Cardiac muscle cell (in vitro differentiated cells and primary cell): Measurements from ENCODE around the gene STK35. TPM values are rescaled to one million over a fixed set of nuclear protein-coding genes. Genes with fewer than 3 reads are reported as not detected.

Experiments
- DNase-seq, 2 donors: peaks; one replicate each; pipeline versions ENCODE4 v3.0.0 to v3.0.0-alpha.2; 2010 to 2017; ENCODE audit warnings: low read depth in 1 of 2, low spot score in 1 of 2
- H3K27ac ChIP-seq: fragments of 200-600 bp; sonication (generic); 2 replicates; pipeline ENCODE4 v1.5.1; 2016
- H3K27me3 ChIP-seq: fragments of 200-600 bp; sonication (generic); 2 replicates; pipeline ENCODE4 v1.6.0; 2016; ENCODE audit warnings: control low read depth
- H3K36me3 ChIP-seq: fragments of 200-600 bp; sonication (generic); 2 replicates; pipeline ENCODE4 v1.5.1; 2016; ENCODE audit warnings: control low read depth
- H3K4me1 ChIP-seq: fragments of 200-600 bp; sonication (generic); 2 replicates; pipeline ENCODE4 v1.8.1; 2017; ENCODE audit warnings: low read depth, mild to moderate bottlenecking, mixed run types
- H3K4me3 ChIP-seq: fragments of 200-600 bp; sonication (generic); 2 replicates; pipeline ENCODE4 v1.5.1; 2016; ENCODE audit warnings: mild to moderate bottlenecking
- H3K9me3 ChIP-seq: fragments of 200-600 bp; sonication (generic); 2 replicates; pipeline ENCODE4 v1.5.1; 2017; ENCODE audit warnings: low read depth, mild to moderate bottlenecking, control low read depth
- CTCF ChIP-seq: IDR thresholded peaks from 2 replicates; pipeline ENCODE4 v1.5.1; 2012; ENCODE audit warnings: low read depth, mild to moderate bottlenecking, low read length
- polyA plus RNA-seq: library from polyadenylated mRNA; unstranded; fragments of >200 nt; fragmentation: Nextera tagmentation; extraction: Ambion mirVana; gene quantifications from 2 replicates; pipeline ENCODE4 v1.2.1, GENCODE V29; 2016
- total RNA-seq: library from RNA; depleted of rRNA; stranded (reverse); fragments of >200 nt; gene quantifications from 2 replicates; pipeline ENCODE4 v1.2.3, GENCODE V29; 2016

Gene STK35
- total and polyA plus RNA-seq, 2 experiments from 2014 or later, result 10.0 to 21.4 TPM

- TF ChIP-seq CTCF, result no peak
- no peaks in the 10 kb centered on the region for H3K36me3 ChIP-seq
- no peaks in the 10 kb centered on the region for H3K27me3 ChIP-seq
- peaks cover 19% of the 10 kb centered on the region for H3K4me1 ChIP-seq
- H3K4me3 ChIP-seq, result no peak overlapping the region
- no peaks in the 10 kb centered on the region for H3K9me3 ChIP-seq
- DNase-seq, result no peak
- no peak overlapping the region for H3K27ac ChIP-seq
Observed at GRCh38 chr20:2130683-2131082, 29.1 kb downstream of the STK35 start.

GRCh38 chr20:2131366-2131765 lies 29.7 kb downstream of the STK35 start:
- no peaks in the 10 kb centered on the region for H3K27me3 ChIP-seq
- H3K4me3 ChIP-seq, result no peak overlapping the region
- H3K4me1 ChIP-seq, result peaks cover 19% of the 10 kb centered on the region
- no peaks in the 10 kb centered on the region for H3K36me3 ChIP-seq
- no peak for TF ChIP-seq CTCF
- DNase-seq, result peak in 1 of 2 donors; percentile 40
- H3K9me3 ChIP-seq, result no peaks in the 10 kb centered on the region
- no peak overlapping the region for H3K27ac ChIP-seq

GRCh38 chr20:2132461-2132901 lies 30.9 kb downstream of the STK35 start:
- peaks cover 19% of the 10 kb centered on the region for H3K4me1 ChIP-seq
- no peak for DNase-seq
- no peak overlapping the region for H3K27ac ChIP-seq
- H3K9me3 ChIP-seq, result no peaks in the 10 kb centered on the region
- H3K27me3 ChIP-seq, result no peaks in the 10 kb centered on the region
- H3K4me3 ChIP-seq, result no peak overlapping the region
- no peaks in the 10 kb centered on the region for H3K36me3 ChIP-seq
- no peak for TF ChIP-seq CTCF

GRCh38 chr20:2133318-2134183 lies 31.9 kb downstream of the STK35 start:
- Histone ChIP-seq H3K4me1 (peaks cover 19% of the 10 kb centered on the region), H3K27ac (peak overlapping the region; percentile 16), H3K9me3 (no peaks in the 10 kb centered on the region), H3K36me3 (no peaks in the 10 kb centered on the region), H3K27me3 (no peaks in the 10 kb centered on the region), H3K4me3 (no peak overlapping the region)
- no peak for TF ChIP-seq CTCF
- DNase-seq, result peak; percentile 42 to 71

GRCh38 chr20:2135013-2135412 lies 33.4 kb downstream of the STK35 start:
- TF ChIP-seq CTCF, result no peak
- no peaks in the 10 kb centered on the region for H3K36me3 ChIP-seq
- no peak overlapping the region for H3K27ac ChIP-seq
- no peaks in the 10 kb centered on the region for H3K9me3 ChIP-seq
- no peak for DNase-seq
- peaks cover 27% of the 10 kb centered on the region for H3K4me1 ChIP-seq
- no peaks in the 10 kb centered on the region for H3K27me3 ChIP-seq
- H3K4me3 ChIP-seq, result no peak overlapping the region
